HAP-1 (cell line): ENCODE measurements around the gene PDGFD.
A peak's percentile ranks its signal among the peaks of the same experiment; 100 is the strongest.

Source experiments
- DNase-seq, 2 experiments: peaks; one replicate each; pipeline ENCODE4 v3.0.0-alpha.2; 2016 to 2020; ENCODE audit warnings: low spot score in 2 of 2
- H3K27me3 ChIP-seq: fragments of 250-450 bp; sonication (Bioruptor Pico); 2 replicates; pipeline ENCODE4 v1.5.1; 2020; ENCODE audit warnings: low read depth, mild to moderate bottlenecking, moderate library complexity
- H3K36me3 ChIP-seq: fragments of 250-450 bp; sonication (Bioruptor Pico); replicated peaks from 2 replicates; pipeline ENCODE4 v1.5.1; 2020; ENCODE audit warnings: mild to moderate bottlenecking
- H3K4me1 ChIP-seq: fragments of 250-450 bp; sonication (Bioruptor Pico); 2 replicates; pipeline ENCODE4 v1.5.1; 2020; ENCODE audit warnings: mild to moderate bottlenecking
- H3K4me3 ChIP-seq: fragments of 250-450 bp; sonication (Bioruptor Pico); 2 replicates; pipeline ENCODE4 v1.5.1; 2020; ENCODE audit warnings: mild to moderate bottlenecking, moderate library complexity
- H3K9me3 ChIP-seq: fragments of 250-450 bp; sonication (Bioruptor Pico); 2 replicates; pipeline ENCODE4 v1.5.1; 2020; ENCODE audit warnings: mild to moderate bottlenecking, moderate library complexity
- in situ Hi-C: fragments of 300-500 bp; cut with MboI; formaldehyde crosslinking; loops from 3 replicates; pipeline ENCODE4 v1.14.3; 2020; ENCODE audit warnings: low sequenced_read_pairs, inconsistent platforms, mixed read lengths

PDGFD gene

DNA sequence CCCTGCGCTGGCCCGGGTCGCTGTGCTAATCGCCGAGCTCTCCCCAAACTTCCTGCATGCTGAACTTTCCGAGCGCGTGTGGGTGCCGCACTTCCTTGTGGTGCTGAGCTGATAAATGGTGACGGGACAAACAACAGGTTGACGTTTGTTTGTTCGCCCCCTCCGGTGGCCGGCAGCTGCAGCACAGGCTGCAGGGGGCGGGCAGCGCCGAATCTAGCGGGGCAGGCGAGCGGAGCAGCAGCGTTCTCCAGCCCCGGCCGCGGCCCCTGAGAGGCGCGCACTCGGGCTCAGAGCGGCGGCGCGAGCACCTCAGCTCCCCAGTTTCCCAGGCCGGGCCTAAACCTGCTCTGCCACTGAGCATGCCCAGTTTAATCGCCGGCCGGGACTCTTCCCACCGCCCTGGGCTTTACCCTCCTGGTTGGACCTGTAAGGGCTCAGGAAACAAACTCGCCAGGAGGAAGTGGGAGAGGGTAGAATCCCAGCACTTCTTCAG, at the start of gene PDGFD:
Gene PDGFD, minus strand, starts transcription at position 120 of the 493 bp plus-strand sequence.
- Histone ChIP-seq H3K4me1 (no peaks in the 10 kb centered on the region), H3K4me3 (peak within 1 kb of the TSS; percentile 24), H3K36me3 (no peaks in the 10 kb centered on the region), H3K27me3 (peaks cover 8% of the 10 kb centered on the region; the same call in 1 of the 2 replicates), H3K9me3 (no peaks in the 10 kb centered on the region)
- in situ Hi-C loops = no loop called here
- peak; percentile 54 to 71 for DNase-seq

DNA sequence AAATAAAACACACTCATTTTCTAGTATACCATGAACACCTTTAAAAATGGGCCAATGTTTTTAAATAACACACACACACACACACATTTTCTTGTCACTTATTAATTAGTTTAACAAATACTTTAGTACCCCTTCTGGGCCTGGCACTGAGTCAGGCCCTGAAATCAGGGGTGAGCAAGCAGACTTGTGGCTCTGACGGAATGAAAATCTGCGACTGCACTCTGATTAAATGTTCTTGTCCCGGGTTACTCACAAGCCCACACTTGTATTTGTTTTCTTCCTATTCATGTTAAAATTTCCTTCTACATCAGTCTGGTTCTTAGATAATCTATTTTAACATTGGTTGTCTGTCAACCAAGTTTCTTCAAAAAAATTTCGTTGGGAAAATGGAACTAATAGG, 43.0 kb upstream of the PDGFD start:
- in situ Hi-C loops = no loop called here
- Histone ChIP-seq H3K27me3 (no peaks in the 10 kb centered on the region), H3K4me1 (no peaks in the 10 kb centered on the region), H3K9me3 (no peaks in the 10 kb centered on the region), H3K4me3 (no peak overlapping the region), H3K36me3 (no peaks in the 10 kb centered on the region)
- DNase-seq = no peak

DNA sequence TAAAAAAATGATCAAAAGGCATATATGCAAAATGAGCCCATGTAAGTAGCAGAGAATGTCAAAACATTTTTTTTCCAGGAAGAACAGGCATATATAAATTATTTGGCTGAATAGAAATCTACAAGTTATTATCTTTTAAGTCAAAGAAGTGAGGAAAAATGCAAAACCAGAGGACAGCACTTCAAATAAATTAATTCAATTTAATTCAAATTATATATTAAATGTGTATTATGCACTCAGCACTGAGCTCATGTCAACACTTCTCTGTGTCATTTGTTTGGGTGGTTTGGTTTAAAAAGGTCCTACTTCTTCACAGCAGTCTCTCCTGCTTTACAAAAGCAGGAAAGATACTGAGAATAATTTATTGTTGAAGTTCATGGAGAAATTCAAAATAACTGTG, 41.9 kb upstream of the PDGFD start:
- DNase-seq = no peak
- in situ Hi-C loops = no loop called here
- no peaks in the 10 kb centered on the region for H3K4me1 ChIP-seq
- H3K9me3 ChIP-seq = no peaks in the 10 kb centered on the region
- H3K36me3 ChIP-seq = no peaks in the 10 kb centered on the region
- no peak overlapping the region for H3K4me3 ChIP-seq
- H3K27me3 ChIP-seq = no peaks in the 10 kb centered on the region

DNA sequence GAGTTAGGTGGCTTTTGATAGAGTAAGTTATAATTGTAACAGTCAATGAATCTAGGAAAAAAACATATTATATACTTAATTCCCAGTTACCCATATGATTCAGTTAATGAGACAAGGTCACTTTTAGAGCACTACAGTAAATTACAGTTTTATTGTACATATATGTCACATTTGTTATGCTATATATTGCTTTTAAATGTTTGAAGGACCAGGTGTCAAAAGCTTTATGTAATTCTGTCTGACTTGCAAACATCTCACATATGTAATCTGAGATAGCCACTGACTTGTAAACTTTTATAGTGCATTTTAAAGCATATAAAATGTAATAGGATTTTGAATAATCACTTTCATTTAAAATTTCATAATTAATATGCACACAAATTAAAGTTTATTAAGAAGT, 36.7 kb upstream of the PDGFD start:
- H3K36me3 ChIP-seq = no peaks in the 10 kb centered on the region
- no peak overlapping the region for H3K4me3 ChIP-seq
- H3K4me1 ChIP-seq = no peaks in the 10 kb centered on the region
- H3K9me3 ChIP-seq = no peaks in the 10 kb centered on the region
- DNase-seq = no peak
- H3K27me3 ChIP-seq = no peaks in the 10 kb centered on the region
- in situ Hi-C loops = no loop called here

DNA sequence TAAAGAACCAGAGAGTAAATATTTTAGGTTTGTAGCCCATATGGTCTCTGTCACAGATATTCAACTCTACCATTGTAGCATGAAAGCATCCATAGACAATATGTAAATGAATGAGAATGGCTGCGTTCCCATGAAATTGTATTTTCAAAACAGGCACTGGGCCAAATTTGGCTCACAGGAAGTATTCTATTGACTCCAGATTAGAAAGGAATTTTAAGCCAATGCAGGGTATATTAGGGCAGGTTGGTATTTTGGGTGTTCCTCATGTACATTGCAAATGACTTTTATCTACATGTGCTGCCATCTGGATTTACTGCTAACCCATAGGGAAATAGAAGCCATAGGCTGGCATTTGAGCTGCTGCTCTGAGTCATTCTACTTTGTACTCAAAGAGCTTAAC, 35.1 kb upstream of the PDGFD start:
- in situ Hi-C loops = no loop called here
- no peaks in the 10 kb centered on the region for H3K9me3 ChIP-seq
- no peaks in the 10 kb centered on the region for H3K36me3 ChIP-seq
- H3K4me3 ChIP-seq = no peak overlapping the region
- no peaks in the 10 kb centered on the region for H3K27me3 ChIP-seq
- no peaks in the 10 kb centered on the region for H3K4me1 ChIP-seq
- DNase-seq = no peak

DNA sequence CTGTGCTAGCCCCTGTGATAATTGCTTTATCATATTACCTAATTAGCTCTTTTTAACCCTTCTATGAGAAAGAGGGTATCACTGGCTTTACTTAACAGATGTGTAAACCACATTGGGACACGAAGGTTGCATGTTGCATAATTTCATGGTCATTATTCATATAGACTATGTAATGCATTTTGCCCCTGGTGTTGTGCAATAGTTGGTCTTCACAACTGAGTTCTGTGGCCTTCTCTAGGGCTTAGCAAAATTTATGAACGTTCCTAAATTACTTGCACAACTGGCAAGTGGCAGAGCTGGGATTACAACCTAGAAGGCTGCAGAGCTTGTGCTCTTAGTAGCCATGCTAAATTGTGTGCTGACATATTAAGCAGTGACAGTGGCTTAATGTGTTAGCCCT, 34.6 kb upstream of the PDGFD start:
- no peaks in the 10 kb centered on the region for H3K9me3 ChIP-seq
- in situ Hi-C loops = no loop called here
- no peaks in the 10 kb centered on the region for H3K4me1 ChIP-seq
- DNase-seq = no peak
- no peaks in the 10 kb centered on the region for H3K27me3 ChIP-seq
- H3K36me3 ChIP-seq = no peaks in the 10 kb centered on the region
- H3K4me3 ChIP-seq = no peak overlapping the region

DNA sequence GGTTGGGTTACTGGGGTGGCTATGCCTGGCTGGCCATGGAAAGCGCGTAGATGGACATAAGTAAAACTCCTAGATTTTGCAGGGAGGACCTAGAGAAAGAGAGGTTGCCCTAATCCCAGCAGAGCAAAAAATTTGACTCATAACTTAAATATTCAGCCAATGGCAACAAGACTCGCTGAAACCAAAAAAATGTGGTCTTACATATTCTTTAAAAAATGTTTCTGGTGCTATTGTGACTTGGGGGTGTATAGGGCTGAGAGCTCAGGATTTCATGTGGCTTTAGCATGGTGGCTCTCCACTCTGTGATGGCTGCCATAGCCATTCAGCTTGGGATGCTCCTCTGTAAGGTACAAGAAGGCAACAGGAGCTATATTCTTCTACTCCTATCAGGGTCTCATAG, 27.2 kb upstream of the PDGFD start:
- no peak for DNase-seq
- Histone ChIP-seq H3K4me3 (no peak overlapping the region), H3K4me1 (no peaks in the 10 kb centered on the region), H3K27me3 (no peaks in the 10 kb centered on the region), H3K9me3 (no peaks in the 10 kb centered on the region), H3K36me3 (no peaks in the 10 kb centered on the region)
- in situ Hi-C loops = no loop called here

DNA sequence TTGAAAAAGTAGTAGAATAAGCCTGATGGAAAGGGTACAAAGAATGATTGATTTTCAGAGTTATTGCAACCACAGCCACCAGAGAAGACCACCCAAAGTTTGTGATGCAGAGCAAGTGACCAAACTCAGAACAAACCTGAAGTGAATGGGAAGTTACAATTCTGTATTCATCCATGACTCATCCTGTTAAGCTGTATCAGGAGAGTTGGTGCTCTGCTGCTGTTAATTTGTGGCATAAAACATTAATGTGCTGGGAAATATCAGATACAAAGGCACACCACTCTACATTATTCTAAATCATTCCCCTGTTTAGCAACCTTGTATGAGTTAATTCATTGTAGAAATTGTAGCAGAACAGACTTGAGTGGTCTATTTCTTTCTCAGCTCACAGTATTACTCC, 19.6 kb upstream of the PDGFD start:
- no peaks in the 10 kb centered on the region for H3K36me3 ChIP-seq
- no peak overlapping the region for H3K4me3 ChIP-seq
- no peaks in the 10 kb centered on the region for H3K4me1 ChIP-seq
- no peak for DNase-seq
- H3K27me3 ChIP-seq = no peaks in the 10 kb centered on the region
- no peaks in the 10 kb centered on the region for H3K9me3 ChIP-seq
- in situ Hi-C loops = no loop called here

DNA sequence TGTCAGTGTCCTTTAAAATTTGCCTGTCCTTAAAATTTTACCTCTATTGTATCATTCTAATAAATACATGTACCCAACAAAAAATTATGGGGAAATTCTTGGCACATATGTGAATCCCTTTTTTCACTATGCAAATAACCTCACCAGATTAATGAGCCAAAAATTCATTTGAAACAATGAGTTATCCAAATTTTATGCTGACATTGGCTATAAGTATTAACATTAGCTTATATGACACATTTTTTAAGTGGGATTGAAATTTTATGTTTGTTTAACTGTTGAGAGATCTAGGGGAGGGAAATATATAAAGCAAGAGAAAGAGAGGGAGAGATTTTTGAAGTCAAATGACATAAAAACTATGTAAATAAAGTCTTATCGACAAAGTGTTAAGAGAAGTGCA, 11.8 kb upstream of the PDGFD start:
- H3K27me3 ChIP-seq = no peaks in the 10 kb centered on the region
- H3K4me3 ChIP-seq = no peak overlapping the region
- no peaks in the 10 kb centered on the region for H3K9me3 ChIP-seq
- no peaks in the 10 kb centered on the region for H3K4me1 ChIP-seq
- in situ Hi-C loops = no loop called here
- no peaks in the 10 kb centered on the region for H3K36me3 ChIP-seq
- no peak for DNase-seq

DNA sequence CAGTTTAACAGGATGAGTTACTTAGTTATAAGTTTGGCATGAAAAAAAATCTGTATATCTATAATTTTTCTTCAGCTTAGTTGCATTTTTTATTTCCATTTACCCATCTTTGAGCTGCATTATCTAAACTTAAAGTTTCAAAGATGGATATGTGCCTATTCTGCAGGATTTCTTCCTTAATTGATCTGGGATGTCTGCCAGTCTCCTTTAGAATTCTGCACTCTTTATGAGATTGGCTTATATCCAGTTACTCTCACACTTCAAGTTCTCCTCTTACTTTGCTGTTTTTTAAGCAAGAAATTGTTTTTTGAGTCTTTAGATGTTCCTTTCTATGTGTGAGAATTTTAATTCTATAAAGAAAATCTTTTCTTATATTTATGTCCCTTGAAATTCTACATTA, 5.1 kb upstream of the PDGFD start:
- Histone ChIP-seq H3K27me3 (0 out of 2 replicates have a peak, but pooled peaks cover 5% of the 10 kb centered on the region), H3K36me3 (no peaks in the 10 kb centered on the region), H3K4me1 (no peaks in the 10 kb centered on the region), H3K4me3 (no peak overlapping the region), H3K9me3 (no peaks in the 10 kb centered on the region)
- in situ Hi-C loops = no loop called here
- no peak for DNase-seq

DNA sequence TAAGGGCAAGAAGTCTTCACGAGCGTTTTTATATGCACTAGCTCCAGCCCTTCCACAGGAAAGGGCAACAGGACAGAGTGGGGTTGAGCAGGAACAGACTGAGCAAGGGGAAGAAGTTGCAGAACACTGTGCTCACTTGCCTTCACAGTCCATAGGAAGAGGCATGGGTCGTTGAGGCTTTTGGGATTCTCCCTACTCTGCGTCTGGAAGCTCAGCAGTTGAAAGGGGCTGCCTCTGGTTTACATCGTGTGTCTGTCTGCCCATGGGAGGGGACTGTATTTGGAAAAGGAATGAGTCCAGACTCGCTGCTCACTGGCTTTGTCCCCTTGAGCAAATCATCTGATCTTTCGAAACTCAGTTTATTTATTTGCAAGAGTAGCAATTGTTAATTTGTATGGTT, 1.1 kb upstream of the PDGFD start:
- no peaks in the 10 kb centered on the region for H3K9me3 ChIP-seq
- DNase-seq = no peak
- in situ Hi-C loops = no loop called here

DNA sequence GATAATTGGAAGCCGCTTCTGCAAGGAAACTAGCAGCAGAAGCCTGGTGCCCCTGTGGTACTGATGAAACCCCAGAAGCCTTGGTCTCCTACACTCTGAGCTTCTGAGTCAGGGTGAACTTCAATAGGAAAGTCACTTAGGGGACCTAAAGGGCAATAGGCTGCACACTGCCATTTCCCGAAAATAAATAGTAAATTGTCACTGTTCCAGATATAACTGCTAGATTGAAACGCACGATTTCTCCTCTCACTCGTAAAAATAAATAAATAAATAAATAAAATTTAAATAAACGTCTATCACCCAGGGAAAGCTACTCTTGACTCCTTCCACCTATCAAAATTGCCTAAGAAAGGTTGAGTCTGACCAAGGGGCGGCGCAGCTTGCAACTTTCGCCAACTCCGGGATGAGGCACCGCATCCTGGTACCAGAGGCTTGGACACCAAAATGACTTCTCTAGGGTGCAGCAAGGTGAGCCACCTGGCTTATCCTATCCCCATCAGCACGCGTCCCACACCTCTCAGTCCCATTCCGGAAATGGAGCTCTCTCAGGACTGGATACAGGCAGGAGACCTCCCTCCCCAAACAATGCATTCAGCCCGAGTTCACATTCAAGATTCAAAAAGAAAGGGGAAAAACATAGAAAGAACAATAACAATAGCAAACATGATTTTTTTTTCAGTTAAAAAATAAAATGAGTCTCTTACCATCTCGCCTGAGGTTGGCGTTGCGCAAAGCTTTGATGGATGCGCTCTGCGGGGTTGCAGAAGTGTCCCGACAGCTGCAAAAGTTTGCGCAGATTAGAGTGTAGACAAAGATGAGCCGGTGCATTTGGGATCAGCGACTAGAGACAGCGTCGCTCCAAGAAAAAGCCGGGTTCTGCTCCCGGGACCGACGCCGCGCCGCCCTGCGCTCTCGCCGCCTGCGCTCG, 583 bp downstream of the PDGFD start:
- in situ Hi-C loops = no loop called here
- DNase-seq = peak in 1 of 2 experiments; percentile 9
- H3K4me3 ChIP-seq = peak overlapping the region; percentile 24

More for the DNA sequence above, 1.1 kb upstream of the PDGFD start:
- Histone ChIP-seq H3K36me3 (no peaks in the 10 kb centered on the region), H3K4me3 (no peak overlapping the region), H3K4me1 (no peaks in the 10 kb centered on the region), H3K27me3 (peaks cover 8% of the 10 kb centered on the region; the same call in 1 of the 2 replicates)

DNA sequence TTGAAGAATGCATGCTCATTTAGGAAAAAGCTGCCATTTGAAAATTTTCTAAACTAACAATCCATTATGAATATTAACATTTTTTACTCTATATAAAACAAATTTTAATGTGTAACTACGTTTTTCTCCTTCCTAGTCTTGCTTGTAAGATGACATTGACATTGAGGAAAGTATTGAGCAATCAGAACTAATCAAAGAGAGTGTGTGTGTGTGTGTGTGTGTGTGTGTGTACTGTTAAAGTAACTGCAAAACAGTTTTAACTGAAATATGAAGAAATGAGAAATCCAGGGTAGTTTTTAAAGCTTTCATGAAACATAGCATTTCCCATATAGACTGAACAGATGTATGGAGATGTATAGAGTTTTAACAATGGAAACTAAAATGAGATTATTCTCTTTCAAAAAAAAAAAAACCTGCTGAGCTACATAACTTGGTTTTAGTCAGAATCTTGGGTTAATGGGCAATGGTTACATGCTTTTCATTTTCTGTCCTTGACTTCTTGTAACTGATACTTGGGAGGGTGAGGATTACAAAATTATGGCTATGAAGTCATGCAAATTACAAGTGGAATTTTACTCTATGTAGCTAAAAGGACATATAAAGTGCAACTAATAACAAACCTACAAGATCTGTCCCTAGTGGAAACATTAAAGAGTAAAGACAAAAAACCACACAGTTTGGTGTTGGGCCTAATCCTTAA, 2.0 kb downstream of the PDGFD start:
- no peak overlapping the region for H3K4me3 ChIP-seq

More for the DNA sequence above, 583 bp downstream of the PDGFD start:
- Histone ChIP-seq H3K36me3 (no peaks in the 10 kb centered on the region), H3K4me1 (no peaks in the 10 kb centered on the region), H3K27me3 (peaks cover 5% of the 10 kb centered on the region; the same call in 1 of the 2 replicates), H3K9me3 (no peaks in the 10 kb centered on the region)

DNA sequence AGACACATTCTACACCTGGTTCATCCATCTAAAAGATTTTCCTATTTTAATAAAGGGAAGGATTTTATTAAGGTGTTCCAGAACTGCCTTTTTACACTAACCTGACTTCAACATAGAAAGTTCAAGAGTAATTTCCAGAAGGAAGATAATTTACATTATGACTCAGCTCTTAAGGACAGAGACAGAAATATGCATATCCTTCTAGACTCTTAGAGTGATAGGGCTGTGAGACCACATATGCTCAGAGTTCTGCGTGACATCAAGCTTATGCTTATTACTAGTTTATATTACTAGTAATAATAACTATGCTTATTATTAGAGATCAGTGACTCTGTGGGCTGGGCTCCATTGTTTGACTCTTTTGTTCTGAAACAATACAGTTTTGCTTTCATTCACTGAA, 4.6 kb downstream of the PDGFD start:
- no peaks in the 10 kb centered on the region for H3K4me1 ChIP-seq
- no peaks in the 10 kb centered on the region for H3K36me3 ChIP-seq
- peaks cover 7% of the 10 kb centered on the region for H3K27me3 ChIP-seq
- in situ Hi-C loops = no loop called here
- DNase-seq = no peak
- H3K4me3 ChIP-seq = no peak overlapping the region
- no peaks in the 10 kb centered on the region for H3K9me3 ChIP-seq

More for the DNA sequence above, 2.0 kb downstream of the PDGFD start:
- Histone ChIP-seq H3K27me3 (peaks cover 2% of the 10 kb centered on the region), H3K4me1 (no peaks in the 10 kb centered on the region), H3K36me3 (no peaks in the 10 kb centered on the region), H3K9me3 (no peaks in the 10 kb centered on the region)
- DNase-seq = no peak
- in situ Hi-C loops = no loop called here
